Left colon (tissue), 2 donors: ENCODE results near the gene MISFA. TPM values are rescaled to one million over a fixed set of nuclear protein-coding genes. Genes with fewer than 3 reads are reported as not detected.
A peak's percentile ranks its signal among the peaks of the same experiment; 100 is the strongest.
"Not testable (repeated sequence)": the region's sequence is repeated elsewhere in the genome, so short reads cannot be mapped to it uniquely, and the experiment has no call there.

ENCODE experiments used
- ATAC-seq: fragments of 200-7000 bp; cut with Tn5 transposase; one replicate; pipeline ENCODE4 v1.9.1; 2020; ENCODE audit warnings: mild to moderate bottlenecking, moderate library complexity
- DNase-seq, 2 donors: peaks; one replicate each; pipeline ENCODE4 v3.0.0-alpha.2; 2020
- intact Hi-C, 2 donors: fragments of 100-400 bp; cut with DNase I in 1 of 2; cut with micrococcal nuclease in 1 of 2; formaldehyde crosslinking; loops; one replicate each; pipeline versions ENCODE4 v1.11.2 to v1.14.0; 2022; cut with DNase I, micrococcal nuclease
- long read RNA-seq: library from polyadenylated mRNA; unstranded; transcript quantifications from one replicate; pipeline ENCODE4 v2.0.0, GENCODE V29; 2021
- total RNA-seq, 2 donors: library from RNA; stranded (reverse); fragmentation: NEBNext Ultra II Directional; extraction: Animal tissue kit (Norgen Biotek cat#: 25700); gene quantifications; one replicate each; pipeline ENCODE4 v1.2.1, GENCODE V29; 2021
- donor health status: DM: no; HTN: no; CAD: no.
- donor health status: DM: yes; HTN: yes; CAD: no.

The MISFA gene
- total RNA-seq, result 1 to 10 TPM; 1.8 to 2.0 TPM
- long read RNA-seq, partial matches to known transcripts, result 0 of 1 reads
- long read RNA-seq, other reads (novel, unspliced or antisense), result 1 of 1 reads

DNA sequence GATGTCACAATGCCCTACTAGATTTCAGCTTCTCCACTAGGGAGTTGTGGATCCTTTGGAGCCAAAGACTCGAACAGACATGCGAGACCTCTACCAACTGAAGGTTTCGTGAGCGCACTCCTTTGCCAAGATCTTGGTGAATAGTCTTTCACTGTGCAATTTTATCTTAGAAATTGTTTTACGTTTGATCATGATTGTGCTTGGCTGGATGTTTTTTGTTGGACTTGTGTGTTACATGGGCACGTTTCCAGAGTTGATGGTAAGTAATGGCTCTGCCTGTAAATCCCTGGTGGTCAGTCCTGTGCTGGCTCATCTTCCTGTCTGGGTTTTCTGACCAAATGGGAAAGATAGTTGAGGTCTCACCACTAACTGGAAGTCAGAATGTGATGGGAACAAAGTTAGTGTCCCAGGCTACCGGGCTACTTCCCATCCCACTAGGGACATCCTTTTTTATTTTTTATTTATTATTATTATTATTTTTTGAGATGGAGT is at the start of gene MISFA:
MISFA (plus strand) TSS at position 51 of the 492 bp plus-strand sequence; CDS start at position 191, 140 bp downstream.
- DNase-seq (no peak), ATAC-seq (no peak)
- intact Hi-C loops, result no loop called here

DNA sequence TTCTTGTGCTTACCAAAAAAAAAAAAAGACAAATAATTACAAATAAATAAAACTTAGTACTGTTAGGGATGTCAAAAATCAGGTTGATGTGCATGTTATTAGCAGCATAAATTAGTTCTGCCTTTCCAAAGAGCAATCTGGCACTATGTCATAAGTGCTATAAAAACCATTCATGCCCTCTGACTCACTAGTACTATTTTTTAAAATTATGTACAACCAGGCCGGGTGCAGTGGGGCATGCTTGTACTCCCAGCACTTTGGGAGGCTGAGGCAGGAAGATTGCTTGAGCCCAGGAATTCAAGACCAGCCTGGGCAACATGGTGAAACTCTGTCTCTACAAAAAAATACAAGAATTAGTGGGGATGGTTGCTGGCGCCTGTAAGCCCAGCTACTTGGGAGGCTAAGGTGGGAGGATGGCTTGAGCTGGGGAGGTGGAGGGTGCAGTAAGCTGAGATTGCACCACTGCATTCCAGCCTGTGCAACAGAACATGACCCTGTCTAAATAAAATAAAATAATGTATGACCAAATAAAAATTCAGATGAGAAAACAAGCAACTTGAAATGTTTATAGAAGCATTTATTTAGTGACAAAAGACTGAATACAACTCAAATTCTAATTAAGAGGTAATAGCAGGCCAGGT is 36.4 kb upstream of the MISFA start:
- ATAC-seq (no peak), DNase-seq (no peak)
- intact Hi-C loops, result no loop called here

DNA sequence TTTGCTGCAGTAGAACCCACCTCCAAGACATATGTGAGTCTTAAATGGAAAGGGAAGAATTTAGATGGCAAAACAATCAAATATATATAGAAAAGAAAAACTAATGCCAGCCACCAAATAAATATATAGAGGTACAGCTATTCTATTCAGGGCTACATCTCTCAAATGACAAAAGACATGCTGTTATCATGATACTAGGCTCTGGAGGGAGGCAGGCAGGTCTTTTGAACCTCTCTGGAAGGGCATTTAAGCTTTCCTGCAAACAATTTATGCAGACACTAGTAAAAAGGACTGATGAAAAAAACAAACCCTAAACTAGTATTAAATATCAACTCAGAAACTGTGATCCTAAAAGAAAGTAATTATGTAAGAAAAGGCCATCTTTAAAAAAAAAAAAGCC is 35.4 kb upstream of the MISFA start:
- DNase-seq (no peak), ATAC-seq (no peak)
- intact Hi-C loops, result no loop called here

DNA sequence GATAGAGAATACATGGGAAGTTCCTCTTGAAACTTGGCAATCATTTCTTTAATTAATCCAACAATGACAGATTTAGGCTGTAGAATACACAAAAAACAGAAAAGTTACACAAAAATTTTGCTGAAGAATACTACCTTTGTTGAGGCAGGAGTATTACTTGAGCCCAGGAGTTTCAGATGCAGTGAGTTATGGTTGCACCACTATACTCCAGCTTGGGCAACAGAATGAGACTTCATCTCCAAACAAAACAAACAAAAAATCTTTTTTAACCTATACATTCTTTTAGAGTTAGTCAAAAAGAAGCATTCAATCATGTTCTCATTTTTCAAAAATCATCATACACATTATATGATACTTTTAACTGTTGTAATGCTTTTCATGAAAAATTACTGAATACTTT is 33.2 kb upstream of the MISFA start:
- ATAC-seq, result no peak
- DNase-seq, result no peak
- intact Hi-C loops, result no loop called here

DNA sequence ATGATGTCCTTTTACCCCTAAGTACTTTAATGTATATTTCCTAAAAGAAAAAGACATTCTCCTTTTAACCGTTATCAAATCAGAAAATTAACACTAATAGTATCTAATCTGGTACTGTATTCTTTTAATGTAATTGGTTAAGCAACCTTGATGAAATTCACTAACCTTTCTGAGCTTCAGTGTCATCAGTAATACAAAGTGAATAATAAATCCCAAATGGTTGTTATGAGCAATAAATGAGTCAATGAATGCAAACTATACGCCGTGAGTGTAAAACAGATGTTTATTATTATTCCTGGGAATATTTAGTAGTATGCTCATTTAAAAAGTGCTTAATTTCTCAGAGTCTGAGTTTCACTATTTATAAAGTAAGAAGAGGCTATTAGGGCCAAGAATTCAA is 32.5 kb upstream of the MISFA start:
- ATAC-seq, result no peak
- intact Hi-C loops, result no loop called here
- DNase-seq, result no peak

DNA sequence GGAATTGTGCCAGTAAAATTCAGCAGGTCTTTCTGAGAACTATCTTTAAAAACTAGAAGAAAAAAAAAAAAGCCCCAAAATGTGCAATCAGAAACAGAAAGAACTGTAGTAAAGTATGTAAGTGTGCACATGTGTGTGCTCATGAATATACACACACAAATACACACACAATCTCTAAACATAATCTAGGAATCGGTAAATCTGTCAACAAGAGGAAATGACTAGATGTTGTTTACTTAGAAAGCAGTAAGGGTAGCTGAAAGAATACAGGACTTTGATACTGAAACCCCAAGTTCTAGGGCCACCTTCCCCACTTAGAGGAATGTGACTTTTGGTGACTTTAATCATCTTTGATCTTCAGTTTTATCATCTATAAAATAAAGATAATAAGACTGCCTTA is 24.2 kb upstream of the MISFA start:
- DNase-seq (no peak), ATAC-seq (no peak)
- intact Hi-C loops, result no loop called here

DNA sequence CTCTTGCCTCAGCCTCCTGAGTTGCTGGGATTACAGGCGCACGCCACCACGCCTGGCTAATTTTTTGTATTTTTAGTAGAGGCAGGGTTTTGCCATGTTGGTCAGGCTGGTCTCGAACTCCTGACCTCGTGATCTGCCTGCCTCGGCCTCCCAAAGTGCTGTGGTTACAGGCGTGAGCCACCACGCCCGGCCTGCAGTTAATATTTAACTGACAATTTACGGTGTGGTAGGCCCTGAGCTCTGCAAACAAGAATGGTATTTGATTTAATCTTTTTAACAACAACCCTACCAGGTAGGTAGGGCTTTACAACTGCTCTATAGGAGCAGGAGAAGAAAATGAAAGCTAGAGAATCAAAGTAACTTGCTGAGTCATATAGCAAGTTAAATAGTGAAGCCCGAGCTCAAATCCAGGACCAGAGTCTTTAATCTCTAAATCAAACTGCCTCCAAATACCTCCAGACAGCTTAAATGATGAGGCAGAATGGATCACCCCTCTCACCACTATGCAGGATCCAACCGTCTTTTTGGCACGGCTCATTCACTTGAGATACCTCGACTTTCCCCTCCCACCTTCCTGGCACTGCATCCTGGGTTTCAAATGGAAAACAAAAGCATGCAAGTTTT is 20.5 kb upstream of the MISFA start:
- ATAC-seq, result peak; percentile 95
- peak; percentile 62 to 76 for DNase-seq
- intact Hi-C loops, result no loop called here

DNA sequence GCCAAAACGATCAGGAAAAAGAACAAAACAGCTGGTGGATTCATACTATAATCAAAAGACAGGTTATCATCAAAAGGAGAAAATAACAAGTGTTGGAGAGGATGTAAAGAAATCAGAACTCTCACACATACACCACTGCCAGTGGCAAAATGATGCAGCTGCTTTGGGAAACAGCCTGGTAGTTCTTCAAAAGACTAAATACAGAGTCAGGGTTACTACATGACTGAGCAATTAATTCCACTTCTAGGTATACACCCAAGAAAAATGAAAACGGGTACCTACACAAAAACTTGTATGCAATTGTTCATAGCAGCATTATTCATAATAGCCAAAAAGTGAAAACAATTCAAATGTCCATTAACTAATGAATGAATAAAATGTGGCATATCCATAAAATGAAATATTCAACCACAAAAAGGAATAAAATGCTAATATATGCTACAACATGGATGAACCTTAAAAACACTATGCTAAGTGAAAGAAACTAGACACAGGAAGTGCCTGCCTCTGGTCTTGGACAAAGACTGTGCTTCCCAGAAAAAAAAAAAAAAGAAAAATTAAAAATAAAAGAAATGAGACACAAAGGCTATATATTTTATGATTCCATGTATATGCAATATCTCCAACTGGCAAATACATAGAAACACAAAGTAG is 19.3 kb upstream of the MISFA start:
- ATAC-seq (no peak), DNase-seq (no peak)
- intact Hi-C loops, result no loop called here

DNA sequence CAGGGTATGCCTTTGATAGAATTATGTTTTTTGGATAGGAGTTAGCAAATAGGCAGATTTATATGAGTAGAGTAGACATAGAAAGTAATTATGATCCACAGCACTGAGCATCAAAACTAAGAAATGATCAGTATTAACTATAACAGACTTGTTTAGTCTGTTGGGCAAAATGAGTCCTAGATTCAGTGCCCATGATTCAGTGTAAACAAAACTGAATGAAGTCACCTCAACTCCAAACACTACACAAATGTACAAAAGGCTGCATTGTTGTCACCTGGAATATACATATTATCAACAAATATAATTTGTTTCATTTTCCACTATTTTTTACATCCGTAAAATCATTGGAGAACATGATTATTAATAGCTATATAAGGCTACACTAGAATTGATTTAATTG is 17.8 kb upstream of the MISFA start:
- intact Hi-C loops, result no loop called here
- DNase-seq (no peak), ATAC-seq (no peak)

DNA sequence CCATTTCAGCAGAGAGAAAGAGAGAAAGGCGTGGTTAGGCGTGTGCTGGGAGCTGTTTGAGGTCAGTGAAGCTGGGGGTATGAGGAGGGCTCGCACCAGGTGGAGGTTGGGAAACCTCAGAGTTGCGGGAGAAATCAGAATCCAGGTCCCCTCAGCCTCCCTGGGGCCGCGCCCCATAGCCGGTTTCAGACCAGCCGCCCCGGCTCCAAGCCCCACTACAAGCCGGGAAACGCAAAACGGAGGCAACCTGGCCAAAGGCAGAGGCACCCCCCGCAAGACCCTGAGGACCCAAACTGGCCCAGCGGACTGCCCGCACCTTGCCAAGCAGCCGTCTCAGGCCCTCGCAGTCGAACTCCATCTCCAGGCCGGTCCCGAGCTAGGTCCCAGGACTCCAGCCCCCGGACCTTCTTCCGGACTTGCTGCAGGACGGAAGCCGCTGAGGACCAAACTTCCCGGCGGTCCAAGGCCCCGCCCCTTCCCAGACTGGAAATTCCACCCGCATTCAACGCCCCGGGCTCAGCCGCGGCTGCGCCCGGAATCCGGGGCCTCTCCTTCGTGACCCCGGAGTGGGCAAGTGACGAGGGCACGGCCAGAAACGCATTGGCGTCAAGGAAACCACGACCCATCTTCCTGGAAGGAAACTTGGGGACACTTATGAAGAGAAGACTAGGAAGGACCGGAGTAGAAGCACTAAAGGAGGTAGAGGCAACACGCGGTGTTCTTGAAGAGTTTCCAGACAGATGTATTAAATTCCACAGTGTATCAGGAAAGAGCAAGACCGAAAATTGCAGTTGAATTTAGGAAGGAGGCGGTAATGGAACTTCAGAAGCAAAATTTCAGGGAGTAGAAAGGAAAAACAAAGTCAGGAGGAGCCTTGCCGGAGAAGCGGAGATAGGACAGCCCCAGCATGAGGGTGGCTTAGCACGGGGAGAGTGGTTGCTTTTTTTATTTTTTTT is 11.0 kb upstream of the MISFA start, which contains the start of gene UEVLD:
UEVLD (minus strand) TSS at position 438 of the 956 bp plus-strand sequence; CDS start at position 358, 80 bp downstream.
- intact Hi-C loops, result no loop called here
- peak; percentile 89 for DNase-seq
- ATAC-seq, result peak; percentile 98

DNA sequence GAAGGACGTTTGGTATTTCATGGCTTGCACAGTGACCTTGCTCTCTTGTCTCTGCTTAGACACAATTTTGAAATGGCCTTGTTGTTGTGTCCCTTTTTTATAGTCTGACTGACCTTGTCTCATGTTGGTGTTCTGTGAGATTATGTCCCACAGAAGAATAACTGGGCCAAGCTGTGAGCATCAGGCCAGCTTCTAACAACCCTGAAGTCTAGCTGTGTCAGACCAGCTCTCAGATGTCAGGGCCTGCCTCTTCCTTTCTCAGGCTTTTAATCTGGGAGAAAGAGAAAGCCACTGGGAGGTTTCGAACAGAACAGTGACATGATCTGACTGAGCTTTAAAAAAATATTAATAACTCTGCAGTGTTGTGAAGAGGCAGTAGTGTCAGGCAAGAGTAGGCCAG is 9.0 kb upstream of the MISFA start:
- intact Hi-C loops, result no loop called here
- no peak for DNase-seq
- no peak for ATAC-seq

DNA sequence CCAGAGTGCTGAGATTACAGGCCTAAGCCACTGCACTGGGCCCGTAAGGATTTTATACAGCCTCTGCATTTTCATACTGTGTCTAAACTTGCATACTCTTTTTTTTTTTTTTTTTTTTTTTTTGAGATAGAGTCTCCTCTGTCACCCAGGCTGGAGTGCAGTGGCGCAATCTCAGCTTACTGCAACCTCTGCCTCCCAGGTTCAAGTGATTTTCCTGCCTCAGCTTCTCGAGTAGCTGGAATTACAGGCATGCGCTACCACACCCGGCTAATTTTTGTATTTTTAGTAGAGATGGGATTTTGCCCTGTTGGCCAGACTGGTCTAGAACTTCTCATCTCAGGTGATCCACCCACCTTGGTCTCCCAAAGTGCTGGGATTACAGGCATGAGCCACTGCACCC is 5.5 kb upstream of the MISFA start:
- ATAC-seq, DNase-seq, intact Hi-C loops: not testable (repeated sequence)

DNA sequence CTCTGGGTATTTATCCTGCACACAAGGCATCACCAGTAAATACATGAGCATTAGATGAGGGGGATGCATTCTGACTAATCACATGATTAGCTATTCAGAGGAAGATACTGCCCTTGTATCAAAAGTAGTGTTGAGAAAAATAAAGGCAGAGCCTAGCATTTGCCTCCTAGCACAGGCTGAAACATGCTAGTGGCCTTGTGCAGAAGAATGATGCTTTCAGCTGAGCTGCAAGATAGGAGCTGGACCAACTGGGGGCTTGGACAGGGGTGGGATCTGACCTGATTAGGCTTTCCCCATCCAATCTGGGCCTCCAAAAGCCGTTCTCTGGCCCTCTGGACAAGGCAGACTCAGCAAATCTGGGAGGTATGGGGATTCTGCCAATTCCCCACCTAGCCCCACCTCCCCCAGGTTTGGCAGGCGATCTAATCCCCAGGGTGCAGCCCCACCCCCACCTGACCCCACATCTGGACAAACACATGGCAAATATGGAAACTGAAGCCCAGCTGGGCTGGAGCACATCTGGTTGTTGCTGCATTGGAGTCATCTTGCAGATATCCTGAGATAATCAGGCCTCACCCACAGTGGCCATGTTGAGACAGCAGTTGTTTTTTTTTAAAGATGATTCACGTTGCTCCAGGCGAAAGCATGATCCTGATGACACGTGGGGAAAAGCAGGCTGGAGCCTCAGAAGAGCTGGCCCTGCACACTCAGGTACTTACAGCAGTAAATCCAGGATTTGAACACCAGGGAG is 4.4 kb upstream of the MISFA start:
- no peak for DNase-seq
- ATAC-seq, result no peak
- intact Hi-C loops, result no loop called here

DNA sequence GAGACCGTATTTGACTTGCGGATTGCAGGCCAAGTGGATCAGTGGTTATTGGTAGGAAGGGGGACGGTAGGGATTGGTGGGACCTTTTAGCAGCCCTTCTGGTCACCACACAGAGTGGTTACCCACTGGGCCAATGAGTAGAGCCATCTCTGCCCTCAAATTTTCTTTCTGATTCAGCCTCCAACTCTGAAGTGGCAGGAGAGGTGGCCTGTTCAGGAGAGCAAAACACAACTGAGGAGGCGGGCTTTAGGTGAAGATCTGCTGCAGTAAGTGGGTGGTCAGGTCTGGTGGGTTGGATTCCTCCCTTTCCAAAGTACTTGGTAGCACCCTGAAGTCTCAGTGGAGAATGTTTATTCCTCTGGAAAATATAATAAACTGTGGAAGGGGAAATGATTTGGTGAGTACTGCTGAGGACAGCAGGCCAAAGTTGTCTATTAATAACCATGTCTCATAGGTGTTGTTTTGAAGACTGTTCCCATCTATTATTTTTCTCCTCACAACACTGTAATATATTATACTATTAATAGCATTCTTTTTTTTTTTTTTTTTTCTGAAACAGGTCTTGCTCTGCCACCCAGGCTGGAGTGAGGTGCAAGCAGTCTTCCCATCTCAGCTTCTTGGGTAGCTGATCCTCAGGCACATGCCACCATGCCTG is 1.5 kb downstream of the MISFA start:
- ATAC-seq, result no peak
- intact Hi-C loops, result no loop called here

DNA sequence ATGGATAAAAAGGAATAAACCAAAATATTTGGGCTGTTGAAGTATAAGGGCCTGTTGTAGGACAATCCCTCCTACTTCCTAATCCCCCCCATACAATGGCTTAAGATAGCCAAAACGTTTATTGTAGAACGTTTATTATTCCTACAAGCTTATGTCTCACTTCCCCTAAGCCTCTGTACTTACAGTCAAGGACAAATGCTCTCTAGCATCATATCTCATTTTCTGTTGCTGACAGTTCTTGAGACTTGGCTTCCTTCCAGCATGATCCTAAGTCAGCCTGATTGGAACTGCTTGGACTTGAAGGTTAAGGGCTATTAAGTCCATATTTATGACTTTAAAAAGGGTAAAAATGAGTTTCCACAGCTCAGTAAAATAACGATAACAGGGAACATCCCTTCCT is 8.8 kb downstream of the MISFA start:
- ATAC-seq (no peak), DNase-seq (no peak)
- intact Hi-C loops, result no loop called here

More for the DNA sequence above, 1.5 kb downstream of the MISFA start:
- no peak for DNase-seq

DNA sequence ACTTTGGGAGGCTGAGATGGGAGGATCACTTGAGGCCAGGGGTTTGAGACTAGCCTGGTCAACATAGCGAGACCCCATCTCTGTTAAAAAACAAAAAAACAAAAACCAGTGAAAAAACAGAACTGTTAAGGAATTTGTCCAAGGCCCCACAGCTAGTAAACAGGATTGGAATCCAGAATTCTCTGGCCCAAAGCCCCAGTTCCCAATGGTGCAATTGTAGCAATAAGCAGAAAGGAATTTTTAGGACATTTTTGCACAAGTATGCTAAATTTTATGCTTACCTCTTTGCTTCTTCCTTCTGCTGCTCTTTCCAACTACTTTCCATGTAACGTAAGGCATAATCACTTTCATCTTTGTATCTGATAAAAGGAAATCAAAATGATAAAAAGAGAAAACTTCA is 11.6 kb downstream of the MISFA start:
- DNase-seq, result no peak
- ATAC-seq, result no peak
- intact Hi-C loops, result no loop called here

DNA sequence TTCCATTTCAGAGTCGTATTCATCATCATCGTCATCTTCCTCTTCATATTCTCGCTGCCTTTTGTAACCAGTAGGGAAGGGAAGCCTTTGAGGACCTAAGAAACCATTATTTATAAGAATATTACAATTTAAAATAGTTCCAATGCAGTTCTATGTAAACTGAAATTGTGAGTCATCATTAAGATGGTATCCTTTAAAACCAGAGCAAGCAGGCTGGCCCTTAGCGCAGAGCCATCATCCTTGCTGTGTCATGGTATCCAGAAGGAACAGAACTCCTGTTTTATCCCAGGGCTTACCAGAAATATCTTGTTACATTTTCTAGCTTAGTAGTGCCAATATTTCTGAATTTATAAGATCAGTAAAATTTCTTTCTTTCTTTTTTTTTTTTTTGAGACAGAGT is 12.8 kb downstream of the MISFA start:
- intact Hi-C loops, result no loop called here
- no peak for ATAC-seq
- DNase-seq, result no peak

DNA sequence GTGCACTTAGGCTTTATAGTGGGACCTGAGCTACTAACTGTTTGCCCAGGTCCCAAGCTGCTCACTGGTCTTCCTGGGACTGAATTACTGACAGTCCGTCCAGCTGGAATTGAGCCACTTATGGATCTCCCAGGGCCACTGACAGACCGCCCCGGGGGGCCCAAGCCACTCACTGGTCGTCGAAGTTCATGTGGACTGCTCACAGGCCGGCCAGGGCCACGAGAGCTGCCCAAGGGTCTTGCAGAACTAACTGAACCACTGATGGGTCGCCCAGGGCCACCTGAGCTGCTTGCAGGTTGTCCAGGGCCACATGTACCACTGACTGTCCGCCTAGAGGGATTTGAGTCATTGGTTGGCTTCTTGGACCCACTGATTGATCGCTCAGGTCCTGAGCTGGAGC is 15.1 kb downstream of the MISFA start:
- intact Hi-C loops, result no loop called here
- ATAC-seq, result no peak
- DNase-seq, result no peak
